Epithelial cell of proximal tubule (primary cell): ENCODE data around the gene PACS2. TPM values are rescaled to one million over a fixed set of nuclear protein-coding genes. Genes with fewer than 3 reads are reported as not detected.

ENCODE experiments used
- DNase-seq: peaks from one replicate; pipeline ENCODE4 v3.0.0-alpha.2; 2011; ENCODE audit warnings: low read depth
- H3K4me3 ChIP-seq: 2 replicates; pipeline ENCODE4 v1.5.1; 2011; ENCODE audit warnings: low read depth, mild to moderate bottlenecking, low read length
- CTCF ChIP-seq: conservative IDR thresholded peaks from 2 replicates; pipeline ENCODE4 v1.5.1; 2012; ENCODE audit warnings: low read depth, mild to moderate bottlenecking, low read length
- total RNA-seq: library from RNA; depleted of rRNA; stranded (reverse); fragments of >200 nt; gene quantifications from 2 replicates; pipeline ENCODE4 v1.2.3, GENCODE V29; 2015

PACS2 gene
- total RNA-seq, 1 donor from 2014 or later: 68.7 TPM

GRCh38 chr14:105348945-105349699 is 34.6 kb downstream of the PACS2 start:
- no peak overlapping the region for H3K4me3 ChIP-seq
- TF ChIP-seq CTCF: no peak
- DNase-seq: no peak

- DNase-seq: no peak
- H3K4me3 ChIP-seq: no peak overlapping the region
- no peak for TF ChIP-seq CTCF
These were observed 35.4 kb downstream of the PACS2 start for GRCh38 chr14:105349992-105350391.

GRCh38 chr14:105350450-105351244 is 36.1 kb downstream of the PACS2 start:
- DNase-seq: no peak
- no peak overlapping the region for H3K4me3 ChIP-seq
- no peak for TF ChIP-seq CTCF

GRCh38 chr14:105351410-105351809 is 36.9 kb downstream of the PACS2 start:
- no peak for TF ChIP-seq CTCF
- no peak for DNase-seq
- no peak overlapping the region for H3K4me3 ChIP-seq

GRCh38 chr14:105351920-105352851 is 37.6 kb downstream of the PACS2 start:
- TF ChIP-seq CTCF: peak; percentile 90
- no peak overlapping the region for H3K4me3 ChIP-seq
- DNase-seq: peak; percentile 45

GRCh38 chr14:105353136-105353535 is 38.6 kb downstream of the PACS2 start:
- H3K4me3 ChIP-seq: no peak overlapping the region
- no peak for TF ChIP-seq CTCF
- no peak for DNase-seq
